Measurements from ENCODE around the gene NTRK2.

NTRK2 gene

GRCh38 chr9:84761137-84761808, 91.7 kb downstream of the NTRK2 start:
- POLR2A ChIA-PET: no interaction called here
- CTCF ChIA-PET: no interaction called here
- H3K36me3 ChIP-seq (ENCODE audit: control insufficient read depth in 2 of 2, insufficient read depth in 1 of 2, low read length in 2 of 2): no peaks in the 10 kb centered on the region
- TF ChIP-seq ZSCAN30 (tag by site-specific recombination; IDR thresholded peaks at IDR 0.05) (no peak), ZNF610 (tag by site-specific recombination; IDR thresholded peaks at IDR 0.05; ENCODE audit: borderline replicate concordance) (no peak), ZNF292 (tag by site-specific recombination; IDR thresholded peaks at IDR 0.05; ENCODE audit: borderline replicate concordance, low read depth) (no peak)
- no peaks in the 10 kb centered on the region for H3K4me1 ChIP-seq (ENCODE audit: control insufficient read depth, insufficient read depth, low read length)
- H3K9me3 ChIP-seq (ENCODE audit: control insufficient read depth, insufficient read depth, low read depth, low read length): no peaks in the 10 kb centered on the region
- no peak overlapping the region for H3K27ac ChIP-seq (ENCODE audit: extremely low read depth, low read depth, low read length)
- H3K4me3 ChIP-seq (ENCODE audit: low read depth, low read length): no peak overlapping the region

DNA sequence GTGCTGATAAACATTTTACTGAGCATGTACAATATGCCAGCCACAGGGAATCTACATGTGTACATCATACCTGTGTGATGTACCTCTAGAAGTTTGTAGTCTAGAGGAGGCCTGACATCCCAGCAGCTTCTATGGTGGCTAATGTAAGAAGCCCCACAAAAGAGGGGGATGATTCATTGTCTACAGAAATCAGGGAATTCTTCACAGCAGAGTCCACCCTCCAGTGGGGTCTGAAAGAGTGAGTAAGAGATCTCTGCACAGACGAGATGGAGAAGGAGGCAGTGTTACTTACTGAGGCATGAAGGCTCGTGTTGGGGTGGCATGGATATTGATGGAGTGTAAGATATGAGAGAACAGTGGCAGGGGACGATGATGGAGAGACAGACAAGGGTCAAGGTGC, 103.0 kb downstream of the NTRK2 start:
- Histone ChIP-seq H3K9me3 (ENCODE audit: control insufficient read depth, insufficient read depth, low read depth, low read length) (no peaks in the 10 kb centered on the region), H3K4me3 (ENCODE audit: low read depth, low read length) (no peak overlapping the region), H3K4me1 (ENCODE audit: control insufficient read depth, insufficient read depth, low read length) (no peaks in the 10 kb centered on the region), H3K27ac (ENCODE audit: extremely low read depth, low read depth, low read length) (no peak overlapping the region), H3K36me3 (ENCODE audit: control insufficient read depth in 2 of 2, insufficient read depth in 1 of 2, low read length in 2 of 2) (no peaks in the 10 kb centered on the region)
- ChIA-PET CTCF (interaction anchor here (0.5 to 0.7 kb wide), 2 partner anchors 51 to 370 kb away, joined by 3 read pairs; no protein-coding TSS in a partner anchor), POLR2A (no interaction called here)
- TF ChIP-seq ZNF529 (tag by site-specific recombination; IDR thresholded peaks at IDR 0.05; ENCODE audit: insufficient replicate concordance) (no peak), ZNF670 (tag by site-specific recombination; IDR thresholded peaks at IDR 0.05; ENCODE audit: low read depth) (no peak), ZNF629 (tag by site-specific recombination; IDR thresholded peaks at IDR 0.05) (no peak), GLI4 (tag by site-specific recombination; IDR thresholded peaks at IDR 0.05) (no peak), ZNF350 (tag by site-specific recombination; IDR thresholded peaks at IDR 0.05) (no peak), ZNF449 (tag by site-specific recombination; IDR thresholded peaks at IDR 0.05) (no peak), YY2 (tag by site-specific recombination; IDR thresholded peaks at IDR 0.05) (no peak), SALL2 (tag by site-specific recombination; IDR thresholded peaks at IDR 0.05; ENCODE audit: borderline replicate concordance) (no peak), KLF1 (tag by site-specific recombination; IDR thresholded peaks at IDR 0.05) (no peak)
- TF ChIP-seq, protein P1, sequence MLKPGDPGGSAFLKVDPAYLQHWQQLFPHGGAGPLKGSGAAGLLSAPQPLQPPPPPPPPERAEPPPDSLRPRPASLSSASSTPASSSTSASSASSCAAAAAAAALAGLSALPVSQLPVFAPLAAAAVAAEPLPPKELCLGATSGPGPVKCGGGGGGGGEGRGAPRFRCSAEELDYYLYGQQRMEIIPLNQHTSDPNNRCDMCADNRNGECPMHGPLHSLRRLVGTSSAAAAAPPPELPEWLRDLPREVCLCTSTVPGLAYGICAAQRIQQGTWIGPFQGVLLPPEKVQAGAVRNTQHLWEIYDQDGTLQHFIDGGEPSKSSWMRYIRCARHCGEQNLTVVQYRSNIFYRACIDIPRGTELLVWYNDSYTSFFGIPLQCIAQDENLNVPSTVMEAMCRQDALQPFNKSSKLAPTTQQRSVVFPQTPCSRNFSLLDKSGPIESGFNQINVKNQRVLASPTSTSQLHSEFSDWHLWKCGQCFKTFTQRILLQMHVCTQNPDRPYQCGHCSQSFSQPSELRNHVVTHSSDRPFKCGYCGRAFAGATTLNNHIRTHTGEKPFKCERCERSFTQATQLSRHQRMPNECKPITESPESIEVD (tag by site-specific recombination; IDR thresholded peaks at IDR 0.05): no peak

- Histone ChIP-seq H3K4me3 (ENCODE audit: low read depth, low read length) (no peak overlapping the region), H3K9me3 (ENCODE audit: control insufficient read depth, insufficient read depth, low read depth, low read length) (no peaks in the 10 kb centered on the region), H3K4me1 (ENCODE audit: control insufficient read depth, insufficient read depth, low read length) (no peaks in the 10 kb centered on the region), H3K27ac (ENCODE audit: extremely low read depth, low read depth, low read length) (no peak overlapping the region), H3K36me3 (ENCODE audit: control insufficient read depth in 2 of 2, insufficient read depth in 1 of 2, low read length in 2 of 2) (no peaks in the 10 kb centered on the region)
- TF ChIP-seq ZNF488 (tag by site-specific recombination; IDR thresholded peaks at IDR 0.05) (no peak), ZNF560 (tag by site-specific recombination; IDR thresholded peaks at IDR 0.05; ENCODE audit: borderline replicate concordance) (no peak), ZSCAN30 (tag by site-specific recombination; IDR thresholded peaks at IDR 0.05) (no peak)
- TF ChIP-seq, protein P2, sequence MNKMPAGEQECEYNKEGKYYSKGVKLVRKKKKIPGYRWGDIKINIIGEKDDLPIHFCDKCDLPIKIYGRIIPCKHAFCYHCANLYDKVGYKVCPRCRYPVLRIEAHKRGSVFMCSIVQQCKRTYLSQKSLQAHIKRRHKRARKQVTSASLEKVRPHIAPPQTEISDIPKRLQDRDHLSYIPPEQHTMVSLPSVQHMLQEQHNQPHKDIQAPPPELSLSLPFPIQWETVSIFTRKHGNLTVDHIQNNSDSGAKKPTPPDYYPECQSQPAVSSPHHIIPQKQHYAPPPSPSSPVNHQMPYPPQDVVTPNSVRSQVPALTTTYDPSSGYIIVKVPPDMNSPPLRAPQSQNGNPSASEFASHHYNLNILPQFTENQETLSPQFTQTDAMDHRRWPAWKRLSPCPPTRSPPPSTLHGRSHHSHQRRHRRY (tag by site-specific recombination; IDR thresholded peaks at IDR 0.05): no peak
- ChIA-PET POLR2A (no interaction called here), CTCF (interaction anchor here (0.5 kb wide), 1 partner anchor 51 kb away, joined by 3 read pairs; no protein-coding TSS in a partner anchor)
Observed at GRCh38 chr9:84773022-84773421, 103.5 kb downstream of the NTRK2 start.

Data from HEK293 (cell line).